Endometrium (tissue), 2 donors: Measurements from ENCODE around the gene ZNF101.

Experiments used
- FAIRE-seq: peaks from 2 replicates; lab custom pipeline; 2012; peaks lifted over from hg19 to GRCh38; lab: Jason Lieb, UNC
- donor health status: control.
- donor health status: control.

The ZNF101 gene

DNA sequence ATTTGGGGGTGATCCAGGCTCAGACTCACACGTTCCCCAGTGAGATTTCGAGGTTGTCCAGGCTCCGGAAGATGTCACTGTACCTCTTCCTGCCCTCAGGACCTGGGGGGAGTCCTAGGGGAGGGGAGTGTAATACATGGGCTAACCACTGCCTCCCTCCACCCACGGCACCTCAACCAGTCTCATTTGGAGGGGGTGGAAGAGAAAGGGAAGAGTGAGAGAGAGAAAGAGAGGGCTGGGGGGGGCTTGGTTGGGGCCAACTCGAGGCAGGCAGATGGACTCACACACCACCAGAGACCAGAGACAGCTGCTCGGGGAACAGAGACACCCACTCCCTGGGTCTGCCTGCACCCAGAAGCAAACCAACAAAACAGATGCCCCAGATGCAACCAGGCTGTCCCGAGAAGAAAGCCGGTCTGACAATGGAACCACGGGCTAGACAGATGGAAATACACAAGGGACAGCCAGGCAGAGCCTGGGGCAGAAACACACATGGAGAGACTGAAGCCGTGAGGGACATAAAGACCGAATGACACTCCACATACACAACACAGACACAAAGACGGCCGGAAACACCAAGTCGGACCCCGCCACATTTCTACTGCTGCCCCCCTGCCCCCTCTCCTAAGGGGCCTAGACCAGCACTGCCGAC is 26.0 kb upstream of the ZNF101 start:
- FAIRE-seq: no peak

DNA sequence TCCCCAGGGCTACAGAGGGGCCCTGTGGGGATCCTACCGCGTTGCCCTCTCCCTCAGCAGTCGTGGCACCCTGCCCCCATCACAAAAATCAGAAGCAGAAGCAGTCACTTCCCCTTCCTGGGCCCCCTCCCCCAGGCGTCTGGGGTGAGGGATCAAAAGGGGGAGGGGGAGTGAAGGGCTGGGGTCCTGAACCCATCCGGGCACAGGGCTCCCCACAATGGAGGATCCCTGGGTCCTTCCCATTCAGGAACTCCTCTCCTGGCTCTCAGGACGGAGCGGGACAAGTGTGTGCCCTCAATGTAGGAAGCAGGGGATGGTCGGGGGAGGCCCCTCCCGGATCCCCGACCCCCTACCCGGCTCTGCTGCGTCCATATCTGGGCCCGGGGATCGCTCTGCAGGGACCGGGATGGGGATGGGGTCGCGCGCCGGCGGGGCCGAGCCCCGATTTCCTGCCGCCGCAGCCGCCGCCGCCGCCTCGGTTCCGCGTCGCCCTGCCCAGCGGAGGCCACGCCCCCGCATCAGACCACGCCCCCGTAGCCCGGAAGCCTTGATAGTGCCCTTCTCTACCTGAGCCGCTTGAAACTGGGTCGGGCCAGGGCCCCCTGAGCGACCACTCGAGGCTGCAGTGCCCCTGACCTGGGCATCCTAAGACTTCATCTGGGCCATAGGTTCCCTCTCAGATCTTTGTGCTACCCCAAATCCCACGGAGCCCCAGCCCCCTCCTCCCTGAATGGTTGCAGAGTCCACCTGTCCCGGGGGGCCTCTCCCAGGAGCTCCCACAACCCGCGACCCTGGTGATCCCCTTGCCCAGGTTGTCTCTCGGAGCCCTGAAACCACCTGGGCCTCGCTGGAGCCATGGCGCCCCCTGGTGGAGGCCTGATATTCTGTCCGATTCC is 25.2 kb upstream of the ZNF101 start, which contains the start of gene GMIP:
TSS of gene GMIP (minus strand) at position 500 of the 896 bp plus-strand sequence. CDS start at position 372, 128 bp downstream.
- no peak for FAIRE-seq

DNA sequence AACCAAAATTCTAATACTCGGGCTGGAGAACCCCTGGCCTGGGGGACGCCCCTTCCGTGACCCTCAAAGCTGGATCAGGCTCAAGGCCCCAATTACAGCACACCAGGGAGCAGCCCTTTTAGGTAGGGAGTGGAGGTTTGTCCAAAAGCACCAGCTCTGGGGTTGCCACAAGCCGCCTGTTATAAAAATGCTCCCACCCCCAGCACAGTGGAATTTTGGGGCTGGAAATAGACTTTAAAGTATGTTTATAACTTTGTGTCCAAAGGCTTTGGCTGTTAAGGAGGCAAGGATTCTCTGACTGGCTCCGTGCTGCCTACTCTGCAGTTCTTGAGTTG is 24.6 kb upstream of the ZNF101 start:
- no peak for FAIRE-seq

DNA sequence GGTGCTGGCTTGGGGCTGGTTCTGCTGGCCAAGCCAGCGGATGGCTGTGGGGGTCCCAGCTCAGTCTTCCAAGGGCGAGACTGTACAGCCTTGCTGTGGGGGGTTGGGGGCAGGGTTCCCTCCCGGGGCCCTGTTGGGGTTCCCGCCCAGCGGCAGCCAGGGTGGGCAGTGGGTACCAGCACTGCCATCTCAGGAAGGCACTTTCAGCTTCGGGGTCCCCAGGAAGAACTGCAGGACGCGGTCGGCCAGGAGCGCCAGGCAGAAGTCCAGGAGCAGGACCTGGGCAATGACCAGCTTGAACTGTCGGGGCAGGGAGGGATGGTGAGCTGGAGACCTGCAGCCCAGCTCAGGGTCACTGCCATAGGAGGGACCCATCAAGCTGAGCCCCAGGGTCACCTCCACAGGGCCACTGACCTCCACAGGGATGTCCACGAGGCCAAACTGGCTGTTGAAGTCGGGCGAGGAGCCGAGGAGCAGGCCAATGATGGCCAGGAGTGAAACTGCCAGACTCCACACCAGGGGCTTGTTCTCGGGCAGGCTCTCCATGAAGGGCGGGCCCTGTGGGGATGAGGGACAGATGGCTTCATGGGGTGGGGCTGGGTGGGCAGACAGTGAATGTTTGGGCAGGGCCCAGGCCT is 23.3 kb upstream of the ZNF101 start:
- no peak for FAIRE-seq

DNA sequence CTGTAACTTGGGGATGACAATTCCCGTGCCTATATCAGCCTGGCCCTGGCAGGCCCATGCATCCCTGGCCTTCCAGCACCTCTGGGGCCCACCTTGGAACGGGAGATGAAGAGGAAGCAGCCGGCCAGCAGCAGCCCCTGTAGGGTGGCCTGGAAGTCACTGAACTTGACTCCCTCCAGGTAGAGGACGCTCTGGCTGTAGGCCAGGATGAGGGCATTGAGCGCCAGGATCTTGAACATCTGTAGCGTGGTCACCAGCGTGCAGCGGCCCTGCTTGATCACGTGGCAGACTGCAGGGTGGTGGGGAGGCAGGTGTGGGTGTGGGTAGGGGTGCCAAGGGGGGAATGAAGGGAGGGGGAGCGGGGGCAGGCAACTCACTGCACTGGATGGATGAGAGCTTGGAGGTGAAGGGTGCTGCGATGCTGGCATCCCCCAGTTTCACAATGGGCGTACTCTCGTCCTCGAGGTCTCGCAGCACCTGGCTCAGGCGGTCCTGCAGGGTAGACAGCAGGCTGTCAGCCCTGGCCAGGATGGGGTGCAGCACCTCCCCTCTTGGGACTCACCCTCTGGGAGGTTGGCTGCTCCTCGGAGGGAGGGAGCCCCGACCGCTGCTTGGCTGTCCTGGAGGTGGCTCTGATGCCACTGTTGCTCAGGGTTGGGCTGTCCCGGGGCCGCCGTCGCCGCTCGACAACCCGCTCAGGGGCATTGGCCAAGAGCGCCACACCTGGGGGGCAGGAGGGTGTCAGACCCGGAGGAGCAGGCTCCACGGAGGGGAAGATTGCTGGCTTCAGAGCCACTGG is 21.4 kb upstream of the ZNF101 start:
- no peak for FAIRE-seq

DNA sequence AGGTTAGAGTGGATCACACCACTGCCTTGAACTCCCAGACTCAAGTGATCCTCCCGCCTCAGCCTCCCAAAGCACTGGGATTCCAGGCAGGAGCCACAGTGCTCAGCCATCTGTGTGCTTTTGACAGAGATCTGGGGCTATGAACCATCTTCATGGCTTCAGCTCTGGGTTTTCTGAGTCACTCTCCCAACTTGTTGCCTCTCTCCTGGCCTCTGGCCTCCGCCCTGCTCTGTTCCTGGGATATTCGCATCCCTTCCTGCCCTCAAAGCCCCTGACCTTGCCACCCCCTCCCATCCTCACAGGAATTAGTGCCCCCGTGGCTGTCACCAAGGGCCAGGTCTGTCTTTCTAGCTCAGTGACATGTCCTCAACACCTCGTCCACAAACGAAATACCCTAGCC is 19.5 kb upstream of the ZNF101 start:
- FAIRE-seq: no peak

DNA sequence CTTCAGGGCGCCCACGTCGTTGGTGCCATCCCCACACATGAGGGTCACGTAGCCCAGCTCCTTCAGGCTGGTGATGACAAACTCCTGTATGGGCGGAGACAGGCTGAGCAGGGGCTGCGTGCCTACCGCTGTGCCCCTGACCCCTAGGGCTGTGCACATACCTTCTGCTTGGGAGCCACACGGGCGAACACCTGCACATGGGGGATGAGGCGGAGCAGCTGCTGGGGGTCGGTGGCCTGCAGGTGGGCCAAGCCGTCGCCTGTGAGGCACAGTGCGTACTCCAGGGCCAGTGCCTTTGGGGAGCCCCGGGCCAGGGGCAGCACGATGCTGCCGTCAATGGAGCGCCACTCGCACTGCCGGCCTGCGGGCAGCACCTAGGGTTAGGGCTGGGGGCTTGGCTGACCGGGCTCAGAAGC is 19.1 kb upstream of the ZNF101 start:
- FAIRE-seq: no peak

DNA sequence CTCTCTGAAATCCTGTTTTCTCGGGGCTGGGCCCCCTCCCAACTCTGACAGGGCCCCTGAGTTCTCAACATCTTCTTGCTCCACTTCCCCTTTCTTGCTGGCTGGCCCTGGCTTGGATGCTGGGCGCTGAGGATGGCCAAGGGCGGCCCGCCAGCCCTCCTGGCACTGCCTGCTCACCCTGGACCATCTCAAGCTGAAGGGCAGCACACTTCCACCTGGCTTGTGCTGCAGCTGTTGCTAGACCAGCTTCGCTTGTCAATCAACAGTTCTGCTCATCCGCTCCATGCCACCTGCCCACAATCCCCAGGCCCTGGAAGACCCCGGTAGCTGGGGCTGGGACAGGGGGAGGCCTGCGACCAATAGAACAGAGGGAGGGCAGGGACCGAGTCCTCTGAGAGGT is 18.3 kb upstream of the ZNF101 start:
- FAIRE-seq: no peak

DNA sequence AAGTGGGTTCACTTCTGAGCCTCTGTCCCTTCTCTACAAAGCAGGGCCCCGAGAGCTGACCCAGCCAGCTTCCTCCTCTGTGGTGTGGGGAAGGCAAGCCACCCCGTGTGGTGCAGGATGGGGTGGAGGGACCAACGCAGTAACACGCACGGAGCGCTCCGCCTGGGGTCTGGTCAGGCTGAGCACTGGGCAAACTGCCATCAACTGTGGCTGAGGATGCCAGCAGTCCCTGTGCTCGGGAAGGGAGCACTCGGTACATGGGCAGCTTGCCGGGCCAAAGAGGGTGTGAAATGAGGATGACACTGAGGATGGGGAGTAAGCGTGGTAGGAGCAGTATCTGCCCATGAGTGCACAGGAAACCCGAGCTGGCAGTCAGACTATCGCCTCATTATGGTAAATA is 17.6 kb upstream of the ZNF101 start:
- FAIRE-seq: no peak

DNA sequence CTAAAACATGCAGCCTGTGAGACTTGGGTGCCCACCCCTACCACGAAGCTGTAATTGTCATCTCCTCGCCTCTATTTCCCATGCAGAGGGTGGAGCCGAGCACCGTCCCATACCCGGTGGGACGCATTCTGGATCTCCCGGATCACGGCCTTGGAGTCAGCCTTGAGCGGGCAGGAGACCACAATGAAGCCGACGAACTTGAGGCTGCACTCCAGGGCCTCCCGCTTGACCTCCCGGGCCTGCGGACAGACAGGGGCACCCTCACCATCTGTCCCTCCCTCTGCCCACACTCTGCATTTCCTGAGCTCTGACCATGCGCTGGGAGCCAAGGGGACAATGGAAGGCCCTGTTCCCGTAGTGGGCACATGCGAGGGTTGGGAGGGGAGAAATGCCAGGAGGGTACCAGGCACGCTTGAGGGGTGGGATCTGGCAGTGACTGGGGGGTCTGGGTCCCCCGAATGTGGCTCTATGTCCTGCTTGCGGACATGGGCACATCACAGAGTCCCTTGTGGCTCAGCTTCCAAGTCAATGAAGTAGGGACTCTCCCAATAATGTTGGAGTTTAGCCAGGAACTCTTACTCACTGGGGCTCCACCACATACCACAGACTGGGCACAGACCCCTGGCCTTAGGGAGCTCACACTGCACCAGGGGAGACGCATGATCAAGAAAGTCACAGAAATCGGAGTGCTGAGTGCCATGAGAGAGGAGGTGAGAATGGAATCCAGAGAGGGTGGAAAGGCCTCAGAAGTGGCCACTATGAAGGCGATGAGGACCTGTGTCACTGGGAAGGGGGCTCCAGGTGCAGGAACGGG is 15.9 kb upstream of the ZNF101 start:
- FAIRE-seq: no peak

DNA sequence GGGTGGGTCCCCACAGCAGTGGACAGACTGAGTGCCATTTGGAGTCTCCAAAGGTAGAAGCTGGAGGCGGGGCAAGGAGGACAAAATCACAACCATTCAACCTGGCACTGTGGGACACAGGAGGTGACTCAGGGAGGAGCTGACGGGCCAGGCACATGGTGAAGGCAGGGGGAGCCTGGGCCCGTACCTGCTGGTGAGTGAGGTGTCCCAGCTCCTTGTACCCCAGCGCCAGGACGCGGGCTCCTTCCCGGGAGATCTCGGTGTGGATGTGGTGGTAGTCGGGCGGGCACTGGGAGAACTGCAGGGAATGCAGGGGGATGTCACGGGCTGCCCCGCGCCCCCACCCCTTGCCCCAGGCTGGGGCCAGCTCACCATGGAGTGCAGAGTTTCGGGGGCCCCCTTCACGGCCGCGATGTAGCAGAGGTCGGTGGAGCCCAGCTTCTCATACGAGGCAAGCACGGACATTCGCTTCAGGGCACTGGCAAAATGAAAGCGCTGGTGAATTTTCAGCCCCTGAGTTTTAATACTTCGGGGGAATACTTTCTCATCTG is 15.0 kb upstream of the ZNF101 start:
- no peak for FAIRE-seq

DNA sequence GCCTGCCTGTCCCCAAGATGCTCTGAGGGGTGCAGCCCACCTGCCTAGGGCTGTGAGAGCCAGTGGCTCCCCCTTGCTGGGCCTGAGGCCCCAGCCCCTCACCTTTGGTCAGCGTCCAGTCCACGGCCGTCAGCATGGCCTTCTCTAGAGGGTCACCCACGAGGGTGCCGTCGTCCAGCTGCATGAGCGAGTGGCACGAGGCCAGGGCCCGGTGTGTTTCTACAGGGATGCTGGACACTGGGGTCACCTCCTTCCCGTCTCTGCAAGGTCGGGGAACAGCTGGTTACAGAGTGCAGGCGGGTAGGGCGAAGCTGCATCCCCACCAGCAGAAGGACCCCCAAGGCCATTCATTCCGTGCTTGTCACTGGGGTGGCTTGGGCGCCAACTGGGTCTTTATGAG is 14.2 kb upstream of the ZNF101 start:
- no peak for FAIRE-seq

DNA sequence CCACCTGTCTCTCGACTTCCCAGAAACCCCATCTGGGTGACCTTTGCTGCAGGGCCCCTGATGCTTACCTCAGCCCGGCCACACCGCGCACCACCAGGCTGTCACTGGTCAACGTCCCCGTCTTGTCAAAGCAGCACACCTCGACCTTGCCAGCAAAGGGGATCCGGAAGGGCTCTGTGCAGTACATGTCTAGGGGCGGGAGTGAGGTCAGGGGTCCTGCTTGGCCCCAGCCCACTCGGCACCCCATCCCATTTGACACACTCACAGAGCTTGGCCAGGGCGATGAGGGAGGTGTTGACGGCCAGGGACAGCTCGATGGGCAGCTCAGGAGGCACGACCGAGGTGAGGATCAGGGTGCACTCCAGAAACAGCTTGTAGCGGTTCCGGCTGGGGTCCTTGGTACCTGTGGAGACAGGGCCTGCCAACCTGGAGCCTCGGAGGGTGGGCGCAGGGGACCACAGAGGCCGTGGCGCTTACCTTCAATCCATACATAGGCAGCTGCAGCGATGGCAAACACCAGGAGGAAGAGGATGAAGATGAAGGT is 13.5 kb upstream of the ZNF101 start:
- no peak for FAIRE-seq

DNA sequence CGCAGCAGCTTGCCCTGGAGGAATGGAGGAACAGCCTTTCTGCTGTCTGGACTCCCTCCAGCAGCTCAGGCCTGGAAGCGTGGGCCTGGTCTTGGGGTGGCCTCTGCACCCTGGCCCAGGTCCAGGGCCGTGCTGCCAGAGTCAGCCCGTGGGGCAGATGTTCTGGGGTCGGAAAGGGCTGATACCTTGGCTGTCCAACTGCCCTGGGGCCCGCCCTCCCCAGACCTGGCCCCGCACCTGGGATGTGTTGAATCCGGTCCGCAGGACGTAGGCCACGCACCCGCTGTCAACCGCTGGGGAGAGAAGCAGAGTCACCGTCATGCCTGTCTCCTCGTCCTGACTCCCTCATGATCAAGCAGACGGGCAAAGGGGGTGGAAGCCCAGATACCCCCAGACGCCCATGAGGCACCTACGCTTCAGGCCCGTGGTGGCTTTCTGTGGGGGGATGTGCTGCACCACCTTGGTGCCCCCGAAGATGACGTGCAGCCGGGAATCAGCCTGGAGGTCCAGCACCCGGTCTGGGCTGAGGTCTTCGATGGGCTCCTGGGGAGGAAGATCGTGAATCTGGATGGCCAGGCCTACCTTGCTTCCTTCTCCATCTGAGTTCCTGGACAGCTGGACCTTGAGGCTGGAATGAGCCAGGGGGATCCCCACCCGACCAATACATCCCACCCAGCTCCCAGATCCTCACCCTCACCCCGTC is 12.8 kb upstream of the ZNF101 start:
- FAIRE-seq: no peak

DNA sequence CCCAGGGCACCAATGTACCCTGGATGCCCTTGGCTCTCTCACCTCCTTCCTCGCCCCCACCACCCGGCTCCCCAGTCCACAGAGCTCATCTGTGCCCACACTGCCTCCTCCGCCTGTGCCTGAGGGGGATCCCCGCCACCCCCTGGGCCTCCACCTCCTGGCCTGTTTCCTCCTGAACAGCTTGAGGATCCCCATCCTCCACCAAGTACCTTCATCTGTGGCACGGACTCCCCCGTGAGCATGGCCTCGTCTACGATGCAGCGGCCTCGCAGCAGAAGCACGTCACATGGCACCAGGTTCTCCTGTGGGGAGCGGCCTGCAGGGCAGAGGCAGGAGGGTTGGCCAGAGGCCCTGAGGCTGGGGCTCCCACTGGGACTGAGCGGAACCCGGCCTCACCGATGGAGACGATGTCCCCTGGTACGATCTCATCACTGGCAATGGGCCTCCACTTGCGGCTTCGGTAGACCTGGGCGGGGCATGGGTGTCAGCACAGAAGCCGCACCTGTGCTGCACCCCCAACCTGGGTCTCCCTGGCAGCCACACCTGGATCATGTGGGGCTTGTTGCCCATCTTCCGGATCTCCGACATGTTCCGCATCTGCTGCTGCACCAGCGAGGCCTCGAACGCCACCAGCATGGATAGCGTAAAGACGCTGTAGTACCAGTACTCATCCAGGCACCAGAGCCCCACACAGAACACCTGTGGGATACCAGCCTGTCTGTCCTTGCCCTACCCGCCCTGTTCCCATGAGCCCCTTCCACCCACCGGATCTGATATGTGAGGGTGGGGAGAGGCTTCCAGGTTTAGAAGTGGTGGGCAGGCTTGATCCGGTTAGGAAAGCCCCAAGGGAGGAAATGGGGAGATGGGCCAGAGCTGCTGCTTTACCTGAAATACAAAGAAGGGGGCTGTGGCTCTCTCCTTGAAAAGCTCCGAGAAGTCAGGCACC is 11.9 kb upstream of the ZNF101 start:
- FAIRE-seq: no peak

DNA sequence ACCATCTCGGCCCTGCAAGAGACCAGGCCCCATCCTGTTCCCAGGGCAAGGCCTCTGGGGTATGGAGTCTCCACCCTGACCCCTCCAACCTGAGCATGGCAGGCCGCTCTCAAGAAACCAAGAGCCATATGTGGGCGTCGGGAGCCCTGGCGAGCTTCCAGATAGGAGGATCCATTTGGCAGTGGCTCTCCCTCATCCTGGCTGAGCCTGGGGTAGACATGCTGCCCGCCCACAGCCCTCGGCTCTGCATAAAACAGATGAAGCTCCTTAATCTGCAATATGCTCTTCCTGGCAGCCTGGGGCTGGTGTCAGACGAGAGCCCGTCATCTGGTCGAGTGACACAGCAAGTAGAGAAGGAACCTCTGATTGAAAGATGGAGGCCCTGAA is 11.2 kb upstream of the ZNF101 start:
- FAIRE-seq: no peak

DNA sequence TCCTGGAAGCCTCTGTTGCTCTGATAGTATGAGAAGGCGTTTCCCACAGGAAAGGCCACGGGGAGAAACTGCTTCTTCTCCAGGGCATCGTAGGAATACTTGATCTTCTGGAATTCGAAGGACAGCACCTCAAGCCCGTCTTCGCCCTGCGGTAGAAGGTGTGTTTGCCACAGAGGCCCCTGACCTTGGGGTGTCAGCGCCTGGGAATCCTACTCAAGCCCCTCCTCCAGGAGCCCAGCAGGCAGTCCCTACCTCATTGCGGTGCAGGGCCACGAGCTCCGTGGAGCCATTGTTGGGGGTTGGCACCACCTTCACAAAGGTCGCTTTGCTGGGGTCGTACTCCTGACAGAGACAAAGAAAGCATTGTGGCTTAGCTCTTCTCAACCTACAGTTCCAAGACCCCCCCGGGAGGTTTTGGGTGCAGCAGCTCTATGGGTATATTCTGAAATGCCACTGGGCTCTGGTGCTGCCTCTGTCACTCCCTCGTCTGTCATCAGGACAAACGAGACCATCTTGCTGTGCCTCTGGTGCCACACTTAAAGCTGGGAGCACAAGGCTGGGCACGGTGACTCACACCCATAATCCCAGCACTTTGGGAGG is 8.9 kb upstream of the ZNF101 start:
- no peak for FAIRE-seq

DNA sequence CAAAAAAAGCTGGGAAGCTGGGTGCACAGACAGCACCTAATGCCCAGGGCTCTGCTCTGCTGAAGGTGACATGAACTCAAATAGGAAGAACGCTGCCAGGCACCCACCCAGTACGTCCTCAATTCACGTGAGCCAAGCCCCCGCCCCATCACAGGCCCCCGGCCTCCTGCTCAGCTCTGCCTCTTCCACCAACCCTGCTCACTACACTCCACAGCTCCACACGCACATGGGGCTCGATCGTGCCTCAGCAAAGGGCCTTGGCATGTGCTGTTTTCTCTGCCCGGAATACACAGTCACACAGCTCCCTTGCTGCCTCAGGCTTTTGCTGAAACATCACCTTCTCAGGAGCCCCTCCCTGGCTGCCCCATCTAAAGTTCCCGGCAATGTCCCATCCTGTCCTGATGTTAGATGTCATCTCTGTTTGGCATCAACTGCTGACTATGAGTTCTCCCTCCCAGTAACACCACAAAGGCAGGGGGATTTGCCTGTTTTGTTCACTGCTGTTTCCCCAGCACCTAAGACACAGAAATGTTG is 7.4 kb upstream of the ZNF101 start:
- FAIRE-seq: no peak
